Liver (tissue), 9 donors: Measurements from ENCODE around the gene STK32C. TPM values are rescaled to one million over a fixed set of nuclear protein-coding genes. Genes with fewer than 3 reads are reported as not detected.

Experiments used
- DNase-seq: peaks from one replicate; pipeline ENCODE4 v3.0.0-alpha.2; 2017; ENCODE audit warnings: low spot score
- H3K27ac ChIP-seq, 2 donors: one replicate each; pipeline ENCODE4 v1.7.0; 2013; ENCODE audit warnings: inconsistent platforms in 2 of 2, low read length in 2 of 2, control low read depth in 1 of 2, low read depth in 1 of 2, mild to moderate bottlenecking in 1 of 2
- H3K27me3 ChIP-seq, 4 donors: one replicate each; pipeline versions ENCODE4 v1.6.1 to v1.7.0; 2013; ENCODE audit warnings: low read length in 3 of 4, inconsistent platforms in 1 of 4, mild to moderate bottlenecking in 1 of 4, moderate library complexity in 1 of 4; ENCODE audit not compliant: control insufficient read depth in 4 of 4, insufficient read depth in 4 of 4
- H3K36me3 ChIP-seq, 4 donors: one replicate each; pipeline versions ENCODE4 v1.6.1 to v1.7.0; 2013; ENCODE audit warnings: low read length in 3 of 4, mild to moderate bottlenecking in 3 of 4, low read depth in 1 of 4, moderate library complexity in 1 of 4; ENCODE audit not compliant: control insufficient read depth in 4 of 4, insufficient read depth in 3 of 4
- H3K4me1 ChIP-seq, 4 donors: one replicate each; pipeline versions ENCODE4 v1.6.1 to v1.7.0; 2013; ENCODE audit warnings: low read length in 3 of 4, mild to moderate bottlenecking in 3 of 4, moderate library complexity in 1 of 4; ENCODE audit not compliant: control insufficient read depth in 4 of 4, insufficient read depth in 4 of 4
- H3K4me3 ChIP-seq, 3 donors: one replicate each; pipeline versions ENCODE4 v1.6.1 to v1.7.0; 2013; ENCODE audit warnings: low read length in 3 of 3, control low read depth in 1 of 3, low read depth in 1 of 3, mild to moderate bottlenecking in 1 of 3
- H3K9ac ChIP-seq, 2 donors: one replicate each; pipeline ENCODE4 v1.7.0; 2013; ENCODE audit warnings: low read length in 2 of 2, mild to moderate bottlenecking in 2 of 2, moderate library complexity in 2 of 2, control low read depth in 1 of 2, low read depth in 1 of 2
- H3K9me3 ChIP-seq, 4 donors: one replicate each; pipeline versions ENCODE4 v1.6.1 to v1.7.0; 2013; ENCODE audit warnings: low read length in 3 of 4; ENCODE audit not compliant: control insufficient read depth in 4 of 4
- ATF3 ChIP-seq: IDR thresholded peaks from 2 replicates; pipeline ENCODE4 v1.6.1; 2016; ENCODE audit warnings: antibody characterized with exemption
- CTCF ChIP-seq: fragments of 150-350 bp; IDR thresholded peaks from 2 replicates; pipeline ENCODE4 v1.5.1; 2017; ENCODE audit warnings: improper control_type of control experiment, low read depth, low read length; ENCODE audit not compliant: missing input control
- EGR1 ChIP-seq, 2 donors: IDR thresholded peaks; 2 replicates each; pipeline ENCODE4 v1.6.1; 2016 to 2018; ENCODE audit warnings: antibody characterized with exemption in 2 of 2, low read depth in 2 of 2
- FOXA1 ChIP-seq: IDR thresholded peaks from 2 replicates; pipeline ENCODE4 v1.6.1; 2016; ENCODE audit warnings: antibody characterized with exemption
- FOXA2 ChIP-seq: IDR thresholded peaks from 2 replicates; pipeline ENCODE4 v1.6.1; 2016; ENCODE audit warnings: antibody characterized with exemption
- GABPA ChIP-seq, 2 donors: IDR thresholded peaks in 1 of 2; conservative IDR thresholded peaks in 1 of 2; 2 replicates each; pipeline ENCODE4 v1.6.1; 2016; ENCODE audit warnings: antibody characterized with exemption in 2 of 2, mild to moderate bottlenecking in 1 of 2, moderate library complexity in 1 of 2
- HNF4A ChIP-seq, 2 donors: conservative IDR thresholded peaks; 2 replicates each; pipeline ENCODE4 v1.6.1; 2016; ENCODE audit warnings: antibody characterized with exemption in 2 of 2, mild to moderate bottlenecking in 2 of 2
- HNF4G ChIP-seq: IDR thresholded peaks from 2 replicates; pipeline ENCODE4 v1.6.1; 2016; ENCODE audit warnings: antibody characterized with exemption
- JUND ChIP-seq, 2 donors: IDR thresholded peaks; 2 replicates each; pipeline ENCODE4 v1.6.1; 2016; ENCODE audit warnings: antibody characterized with exemption in 2 of 2
- MAX ChIP-seq: IDR thresholded peaks from 2 replicates; pipeline ENCODE4 v1.6.1; 2016; ENCODE audit warnings: antibody characterized with exemption
- NR2F2 ChIP-seq: IDR thresholded peaks from 2 replicates; pipeline ENCODE4 v1.6.1; 2016; ENCODE audit warnings: antibody characterized with exemption
- RAD21 ChIP-seq, 2 donors: IDR thresholded peaks; 2 replicates each; pipeline ENCODE4 v1.6.1; 2016; ENCODE audit warnings: antibody characterized with exemption in 2 of 2, mild to moderate bottlenecking in 2 of 2
- REST ChIP-seq: IDR thresholded peaks from 2 replicates; pipeline ENCODE4 v1.6.1; 2016; ENCODE audit warnings: antibody characterized with exemption, mild to moderate bottlenecking
- RXRA ChIP-seq, 2 donors: IDR thresholded peaks; 2 replicates each; pipeline ENCODE4 v1.6.1; 2017 to 2018; ENCODE audit warnings: antibody characterized with exemption in 2 of 2, mild to moderate bottlenecking in 1 of 2
- SP1 ChIP-seq: IDR thresholded peaks from 2 replicates; pipeline ENCODE4 v1.6.1; 2018; ENCODE audit warnings: antibody characterized with exemption, mild to moderate bottlenecking
- TAF1 ChIP-seq: conservative IDR thresholded peaks from 2 replicates; pipeline ENCODE4 v1.6.1; 2016; ENCODE audit warnings: antibody characterized with exemption, mild to moderate bottlenecking
- YY1 ChIP-seq: IDR thresholded peaks from 2 replicates; pipeline ENCODE4 v1.6.1; 2016; ENCODE audit warnings: antibody characterized with exemption, mild to moderate bottlenecking
- ZBTB33 ChIP-seq: IDR thresholded peaks from 2 replicates; pipeline ENCODE4 v1.6.1; 2016; ENCODE audit warnings: antibody characterized with exemption
- WGBS: extraction: QIAGEN DNeasy Blood & Tissue Kit; methylation state at CpG from one replicate; pipeline ENCODE4 v1.1.7; 2013; 5-methylcytosine and 5-hydroxymethylcytosine counted together
- polyA plus RNA-seq, 2 donors: library from polyadenylated mRNA; stranded (reverse) in 1 of 2; unstranded in 1 of 2; fragments of 200-250 nt in 1 of 2; fragments of >200 nt in 1 of 2; fragmentation: Nextera tagmentation in 1 of 2; extraction: Ambion mirVana in 1 of 2; gene quantifications; one replicate each; pipeline versions ENCODE4 v1.2.1 to v1.2.3, GENCODE V29; 2013 to 2015
- total RNA-seq, 2 donors: library from RNA; depleted of rRNA; stranded (reverse); fragments of >200 nt; gene quantifications; one replicate each; pipeline ENCODE4 v1.2.3, GENCODE V29; 2014
- donor health status: healthy.
- donor health status: healthy.
- donor health status: healthy.
- donor health status: healthy.
- donor health status: healthy.

STK32C gene
- total and polyA plus RNA-seq, 4 donors = 1.8 to 4.6 (median 2.2) TPM

GRCh38 chr10:132233501-132234085 is 74.2 kb downstream of the STK32C start:
- TF ChIP-seq YY1 = no peak
- no peak for TF ChIP-seq JUND (IDR thresholded peaks at IDR 0.05)
- no peak for TF ChIP-seq REST
- no peak for TF ChIP-seq TAF1
- no peak for TF ChIP-seq CTCF
- TF ChIP-seq HNF4G = no peak
- no peak for TF ChIP-seq RAD21 (IDR thresholded peaks at IDR 0.05)
- TF ChIP-seq RXRA (IDR thresholded peaks at IDR 0.05) = no peak
- no peak for TF ChIP-seq EGR1 (IDR thresholded peaks at IDR 0.05; ENCODE audit: low read depth in 2 of 2)
- no peak for TF ChIP-seq HNF4A (conservative IDR thresholded peaks at IDR 0.05)
- TF ChIP-seq GABPA (IDR thresholded peaks at IDR 0.05 in 1 of 2, conservative IDR thresholded peaks at IDR 0.05 in 1 of 2) = no peak
- TF ChIP-seq ATF3 = no peak
- TF ChIP-seq SP1 = no peak
- no peak for TF ChIP-seq FOXA2
- no peak for TF ChIP-seq ZBTB33
- TF ChIP-seq FOXA1 = no peak
- no peak for TF ChIP-seq MAX
- TF ChIP-seq NR2F2 = no peak
- H3K4me1 ChIP-seq = no peaks in the 10 kb centered on the region
- no peaks in the 10 kb centered on the region for H3K9me3 ChIP-seq
- H3K36me3 ChIP-seq = no peaks in the 10 kb centered on the region
- no peak overlapping the region for H3K9ac ChIP-seq
- H3K27ac ChIP-seq = no peak overlapping the region
- no peak overlapping the region for H3K4me3 ChIP-seq
- no peak for DNase-seq
- WGBS = 84% methylated on average over 18 of the region's 18 CpGs
- H3K27me3 ChIP-seq = no peaks in the 10 kb centered on the region
